Body of pancreas (tissue), 4 donors: Measurements from ENCODE around the gene SIPA1L3.

Experiments used
- CTCF ChIP-seq, 7 experiments: fragments of 450-650 bp in 4 of 7; fragments of 200-600 bp in 3 of 7; sonication (generic) in 3 of 7; IDR thresholded peaks; one replicate each; pipeline ENCODE4 v1.5.1; 2016 to 2019; ENCODE audit warnings: antibody characterized with exemption in 7 of 7
- POLR2A ChIP-seq, 3 donors: fragments of 450-650 bp; IDR thresholded peaks; one replicate each; pipeline ENCODE4 v1.6.1; 2016; ENCODE audit warnings: antibody characterized with exemption in 3 of 3, mild to moderate bottlenecking in 2 of 3

GRCh38 chr19:37999309-38000213, 92.6 kb downstream of the SIPA1L3 start:
- TF ChIP-seq CTCF (IDR thresholded peaks at IDR 0.05) = no peak
- no peak for TF ChIP-seq POLR2A (IDR thresholded peaks at IDR 0.05)
